ENCODE data around the gene LRRC73.
A peak's percentile ranks its signal among the peaks of the same experiment; 100 is the strongest.

The LRRC73 gene

GRCh38 chr6:43517505-43518357, 7.6 kb upstream of the LRRC73 start:
- peak; percentile 32 for DNase-seq
- Histone ChIP-seq H3K79me2 (ENCODE audit: insufficient read depth, low read length) (peaks cover 58% of the 10 kb centered on the region), H2AFZ (ENCODE audit: low read depth, low read length) (peak overlapping the region; percentile 84)

GRCh38 chr6:43516697-43517504, 6.8 kb upstream of the LRRC73 start, which contains the start of the genes POLR1C and YIPF3:
Gene POLR1C, plus strand, starts transcription at chr6:43517089. Its CDS starts 21 bp downstream, at chr6:43517110.
Gene YIPF3, minus strand, starts transcription at chr6:43516926. Its CDS starts 119 bp downstream, at chr6:43516807.
- ATAC-seq (ENCODE audit: insufficient read depth, low read depth) (peak; percentile 92), DNase-seq (peak; percentile 97)
- H4K20me1 ChIP-seq (ENCODE audit: insufficient read depth, low read length) = peaks cover 18% of the 10 kb centered on the region
- H3K9ac ChIP-seq (ENCODE audit: low read depth, low read length) = peak within 1 kb of the TSS; percentile 85
- peak within 1 kb of the TSS; percentile 94 for H3K4me2 ChIP-seq (ENCODE audit: insufficient read depth, low read length)
- TF ChIP-seq EZH2 (IDR thresholded peaks at IDR 0.05; ENCODE audit: borderline replicate concordance, low read depth, low read length, severe bottlenecking) (no peak), CTCF (IDR thresholded peaks at IDR 0.05; ENCODE audit: borderline replicate concordance, extremely low read depth, low read length, poor library complexity, severe bottlenecking) (no peak)
- peak within 1 kb of the TSS; percentile 87 for H2AFZ ChIP-seq (ENCODE audit: low read depth, low read length)
- H3K4me1 ChIP-seq (ENCODE audit: insufficient read depth, low read length) = peaks cover 39% of the 10 kb centered on the region
- H3K36me3 ChIP-seq (ENCODE audit: insufficient read depth, low read length) = peaks cover 71% of the 10 kb centered on the region
- no peaks in the 10 kb centered on the region for H3K9me3 ChIP-seq (ENCODE audit: insufficient read depth, low read length, severe bottlenecking)
- H3K27me3 ChIP-seq (ENCODE audit: insufficient read depth, low read length, poor library complexity) = no peaks in the 10 kb centered on the region
- peaks cover 58% of the 10 kb centered on the region for H3K79me2 ChIP-seq (ENCODE audit: insufficient read depth, low read length)
- H3K4me3 ChIP-seq (ENCODE audit: low read depth in 1 of 2, low read length in 2 of 2) = peak within 1 kb of the TSS; percentile 82 to 85
- H3K27ac ChIP-seq (ENCODE audit: low read length) = peak within 1 kb of the TSS; percentile 87

More at GRCh38 chr6:43517505-43518357, 7.6 kb upstream of the LRRC73 start:
- H3K9me3 ChIP-seq (ENCODE audit: insufficient read depth, low read length, severe bottlenecking) = no peaks in the 10 kb centered on the region
- peak; percentile 46 for ATAC-seq (ENCODE audit: insufficient read depth, low read depth)
- H3K27me3 ChIP-seq (ENCODE audit: insufficient read depth, low read length, poor library complexity) = no peaks in the 10 kb centered on the region
- H3K36me3 ChIP-seq (ENCODE audit: insufficient read depth, low read length) = peaks cover 71% of the 10 kb centered on the region
- peaks cover 11% of the 10 kb centered on the region; the same call in 1 of the 2 replicates for H4K20me1 ChIP-seq (ENCODE audit: insufficient read depth, low read length)
- peaks cover 39% of the 10 kb centered on the region for H3K4me1 ChIP-seq (ENCODE audit: insufficient read depth, low read length)
- peak overlapping the region; percentile 85 for H3K9ac ChIP-seq (ENCODE audit: low read depth, low read length)
- peak overlapping the region; percentile 75 for H3K27ac ChIP-seq (ENCODE audit: low read length)
- H3K4me3 ChIP-seq (ENCODE audit: low read depth in 1 of 2, low read length in 2 of 2) = peak overlapping the region; percentile 82 to 85
- H3K4me2 ChIP-seq (ENCODE audit: insufficient read depth, low read length) = peak overlapping the region; percentile 94
- TF ChIP-seq CTCF (IDR thresholded peaks at IDR 0.05; ENCODE audit: borderline replicate concordance, extremely low read depth, low read length, poor library complexity, severe bottlenecking) = no peak
- TF ChIP-seq EZH2 (IDR thresholded peaks at IDR 0.05; ENCODE audit: borderline replicate concordance, low read depth, low read length, severe bottlenecking) = no peak

GRCh38 chr6:43516367-43516696, 6.2 kb upstream of the LRRC73 start:
- ATAC-seq (ENCODE audit: insufficient read depth, low read depth) (no peak), DNase-seq (no peak)
- peaks cover 39% of the 10 kb centered on the region for H3K4me1 ChIP-seq (ENCODE audit: insufficient read depth, low read length)
- H2AFZ ChIP-seq (ENCODE audit: low read depth, low read length) = peak overlapping the region; percentile 87
- no peaks in the 10 kb centered on the region for H3K9me3 ChIP-seq (ENCODE audit: insufficient read depth, low read length, severe bottlenecking)
- peak overlapping the region; percentile 87 for H3K27ac ChIP-seq (ENCODE audit: low read length)
- H3K4me2 ChIP-seq (ENCODE audit: insufficient read depth, low read length) = peak overlapping the region; percentile 89
- peaks cover 20% of the 10 kb centered on the region for H4K20me1 ChIP-seq (ENCODE audit: insufficient read depth, low read length)
- H3K4me3 ChIP-seq (ENCODE audit: low read depth in 1 of 2, low read length in 2 of 2) = peak overlapping the region; percentile 82 to 85
- peak overlapping the region; percentile 85 for H3K9ac ChIP-seq (ENCODE audit: low read depth, low read length)
- H3K27me3 ChIP-seq (ENCODE audit: insufficient read depth, low read length, poor library complexity) = no peaks in the 10 kb centered on the region
- TF ChIP-seq EZH2 (IDR thresholded peaks at IDR 0.05; ENCODE audit: borderline replicate concordance, low read depth, low read length, severe bottlenecking) (no peak), CTCF (IDR thresholded peaks at IDR 0.05; ENCODE audit: borderline replicate concordance, extremely low read depth, low read length, poor library complexity, severe bottlenecking) (no peak)
- peaks cover 71% of the 10 kb centered on the region for H3K36me3 ChIP-seq (ENCODE audit: insufficient read depth, low read length)
- H3K79me2 ChIP-seq (ENCODE audit: insufficient read depth, low read length) = peaks cover 58% of the 10 kb centered on the region
